HUES48 (cell line): Measurements from ENCODE around the gene SLIT3.

Experiments used
- H3K27ac ChIP-seq: one replicate; pipeline ENCODE4 v1.7.0; 2013; ENCODE audit warnings: low read depth, low read length, inconsistent platforms
- H3K27me3 ChIP-seq: 2 replicates; pipeline ENCODE4 v1.6.1; 2013; ENCODE audit warnings: mild to moderate bottlenecking, low read length; ENCODE audit not compliant: control insufficient read depth, insufficient read depth
- H3K36me3 ChIP-seq: 2 replicates; pipeline ENCODE4 v1.6.1; 2013; ENCODE audit warnings: low read length; ENCODE audit not compliant: control insufficient read depth, insufficient read depth
- H3K4me1 ChIP-seq: 2 replicates; pipeline ENCODE4 v1.6.1; 2013; ENCODE audit warnings: mild to moderate bottlenecking, low read length; ENCODE audit not compliant: control insufficient read depth, insufficient read depth
- H3K4me3 ChIP-seq: 2 replicates; pipeline ENCODE4 v1.5.1; 2013; ENCODE audit warnings: mild to moderate bottlenecking, low read depth, low read length
- H3K9ac ChIP-seq: 2 replicates; pipeline ENCODE4 v1.6.1; 2013; ENCODE audit warnings: mild to moderate bottlenecking, low read depth, low read length, moderate library complexity
- H3K9me3 ChIP-seq: 2 replicates; pipeline ENCODE4 v1.6.1; 2013; ENCODE audit warnings: low read length; ENCODE audit not compliant: control insufficient read depth, insufficient read depth

SLIT3 gene

DNA sequence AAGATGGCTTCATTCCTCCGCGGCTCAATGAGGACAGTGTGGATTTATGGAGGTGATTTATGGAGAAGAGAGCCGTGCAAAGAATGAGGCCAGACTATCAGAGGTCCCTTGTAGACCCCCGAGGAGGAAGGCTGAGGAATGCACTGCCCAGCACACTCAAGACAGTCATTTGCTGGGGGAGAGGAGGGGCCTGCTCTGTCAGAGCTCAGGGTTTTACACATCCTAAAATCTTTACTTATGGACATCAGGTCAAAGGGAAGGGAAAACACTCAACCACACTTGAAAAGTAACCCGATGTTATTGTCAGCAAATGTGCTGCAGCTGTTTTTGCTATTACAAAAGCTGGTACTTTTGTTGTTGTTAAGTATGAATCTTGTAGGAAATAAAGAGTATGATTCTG, 289.5 kb downstream of the SLIT3 start:
- Histone ChIP-seq H3K27ac (no peak overlapping the region), H3K9ac (no peak overlapping the region), H3K9me3 (no peaks in the 10 kb centered on the region), H3K4me1 (peaks cover 23% of the 10 kb centered on the region), H3K27me3 (no peaks in the 10 kb centered on the region), H3K36me3 (no peaks in the 10 kb centered on the region), H3K4me3 (no peak overlapping the region)

DNA sequence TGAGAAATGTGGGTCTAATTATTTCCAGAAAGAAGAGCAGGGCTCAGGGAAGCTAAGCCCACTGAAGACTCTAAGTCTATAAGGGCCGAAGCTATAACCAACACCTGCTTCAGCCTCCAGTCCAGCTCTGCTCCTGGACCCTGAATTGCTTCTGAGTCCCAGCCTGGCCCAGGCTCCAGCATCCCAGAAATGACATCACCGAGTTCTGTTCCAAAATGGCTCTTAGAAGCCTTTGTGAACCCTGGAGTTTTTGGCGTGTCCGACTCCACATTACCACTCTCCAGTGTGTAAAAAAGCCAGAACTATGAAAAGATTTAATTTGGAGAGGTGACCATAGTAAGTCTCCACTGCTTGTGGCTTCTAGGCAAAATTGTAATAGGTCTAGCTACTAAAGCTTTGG, 289.9 kb downstream of the SLIT3 start:
- Histone ChIP-seq H3K27me3 (no peaks in the 10 kb centered on the region), H3K9me3 (no peaks in the 10 kb centered on the region), H3K4me3 (no peak overlapping the region), H3K36me3 (no peaks in the 10 kb centered on the region), H3K9ac (no peak overlapping the region), H3K4me1 (peaks cover 26% of the 10 kb centered on the region), H3K27ac (no peak overlapping the region)

- no peaks in the 10 kb centered on the region for H3K9me3 ChIP-seq
- no peak overlapping the region for H3K4me3 ChIP-seq
- no peaks in the 10 kb centered on the region for H3K27me3 ChIP-seq
- H3K9ac ChIP-seq, result no peak overlapping the region
- no peak overlapping the region for H3K27ac ChIP-seq
- H3K36me3 ChIP-seq, result no peaks in the 10 kb centered on the region
- peaks cover 31% of the 10 kb centered on the region for H3K4me1 ChIP-seq
Measured at GRCh38 chr5:169009123-169009522, 291.8 kb downstream of the SLIT3 start.

DNA sequence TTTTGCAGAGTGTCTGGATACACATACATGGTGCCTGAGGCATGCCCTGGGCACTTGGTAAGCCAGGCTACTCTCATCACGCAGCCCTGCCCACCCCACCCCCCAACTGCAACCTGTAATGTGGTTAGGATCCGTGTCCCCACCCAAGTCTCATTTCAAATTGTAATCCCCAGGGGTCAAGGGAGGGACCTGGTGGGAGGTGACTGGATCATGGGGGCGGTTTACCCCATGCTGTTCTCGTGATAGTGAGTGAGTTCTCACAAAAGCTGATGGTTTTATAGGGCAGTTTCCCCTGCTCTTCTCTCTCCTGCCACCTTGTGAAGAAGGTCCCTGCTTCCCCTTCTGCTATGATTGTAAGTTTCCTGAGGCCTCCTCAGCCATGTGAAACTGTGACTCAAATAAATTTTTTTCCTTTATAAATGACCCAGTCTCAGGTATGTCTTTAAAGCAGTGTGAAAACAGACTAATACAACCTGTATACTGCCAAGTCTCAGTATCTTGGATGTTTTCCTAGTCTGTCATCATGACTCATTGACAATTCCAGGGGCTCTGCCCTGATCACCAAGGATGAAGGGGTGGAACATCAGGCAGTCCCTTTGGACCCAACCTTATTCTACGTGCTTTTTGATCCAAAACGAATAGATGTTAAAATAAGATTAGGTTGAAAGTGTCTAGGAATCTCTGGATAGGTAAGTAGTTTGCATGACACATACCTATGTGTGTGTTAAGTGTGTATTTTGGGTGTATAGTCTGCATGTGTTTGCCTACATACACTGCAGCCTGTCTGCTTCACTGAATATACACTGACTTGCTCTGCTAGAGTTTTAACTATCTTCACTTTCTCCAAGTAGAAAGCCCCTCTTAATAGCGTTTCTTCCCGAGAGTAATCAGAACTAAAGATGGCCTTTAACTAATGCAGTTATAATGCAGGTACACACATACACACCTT, 293.8 kb downstream of the SLIT3 start:
- H3K9me3 ChIP-seq, result no peaks in the 10 kb centered on the region
- no peaks in the 10 kb centered on the region for H3K36me3 ChIP-seq
- H3K4me3 ChIP-seq, result no peak overlapping the region
- no peaks in the 10 kb centered on the region for H3K27me3 ChIP-seq
- H3K27ac ChIP-seq, result no peak overlapping the region
- H3K9ac ChIP-seq, result no peak overlapping the region
- peaks cover 34% of the 10 kb centered on the region for H3K4me1 ChIP-seq

DNA sequence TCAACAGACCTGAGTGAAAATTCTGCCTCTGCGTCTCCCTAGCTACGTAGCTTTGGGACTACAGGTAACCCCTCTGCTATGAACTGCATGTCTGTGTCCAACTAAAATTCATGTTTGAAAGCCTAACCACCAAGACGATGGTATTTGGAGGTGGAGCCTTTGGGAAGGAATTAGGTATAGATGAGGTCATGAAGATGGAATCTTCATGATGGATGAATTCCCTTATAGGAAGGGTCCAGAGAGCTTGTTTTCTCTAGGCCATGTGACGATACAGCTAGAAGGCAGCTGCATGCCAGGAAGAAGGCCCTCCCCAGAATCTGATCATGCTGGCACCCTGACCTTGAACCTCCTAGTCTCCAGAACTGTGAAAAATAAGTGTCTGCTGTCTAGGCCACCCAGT, 296.4 kb downstream of the SLIT3 start:
- Histone ChIP-seq H3K27me3 (no peaks in the 10 kb centered on the region), H3K27ac (no peak overlapping the region), H3K9ac (no peak overlapping the region), H3K36me3 (no peaks in the 10 kb centered on the region), H3K9me3 (no peaks in the 10 kb centered on the region), H3K4me1 (peaks cover 34% of the 10 kb centered on the region), H3K4me3 (no peak overlapping the region)

- no peak overlapping the region for H3K9ac ChIP-seq
- peaks cover 34% of the 10 kb centered on the region for H3K4me1 ChIP-seq
- no peak overlapping the region for H3K4me3 ChIP-seq
- H3K9me3 ChIP-seq, result no peaks in the 10 kb centered on the region
- H3K27ac ChIP-seq, result peak overlapping the region; percentile 5
- H3K27me3 ChIP-seq, result no peaks in the 10 kb centered on the region
- no peaks in the 10 kb centered on the region for H3K36me3 ChIP-seq
Measured at GRCh38 chr5:169003721-169004541, 297.0 kb downstream of the SLIT3 start.

- H3K9me3 ChIP-seq, result no peaks in the 10 kb centered on the region
- no peak overlapping the region for H3K9ac ChIP-seq
- peak overlapping the region; percentile 5 for H3K27ac ChIP-seq
- H3K4me3 ChIP-seq, result no peak overlapping the region
- H3K27me3 ChIP-seq, result no peaks in the 10 kb centered on the region
- H3K4me1 ChIP-seq, result peaks cover 34% of the 10 kb centered on the region
- H3K36me3 ChIP-seq, result no peaks in the 10 kb centered on the region
Measured at GRCh38 chr5:169002953-169003555, 297.9 kb downstream of the SLIT3 start.

GRCh38 chr5:169001394-169001793, 299.5 kb downstream of the SLIT3 start:
- H3K27ac ChIP-seq, result no peak overlapping the region
- H3K9me3 ChIP-seq, result no peaks in the 10 kb centered on the region
- peaks cover 29% of the 10 kb centered on the region for H3K4me1 ChIP-seq
- no peaks in the 10 kb centered on the region for H3K27me3 ChIP-seq
- no peaks in the 10 kb centered on the region for H3K36me3 ChIP-seq
- H3K9ac ChIP-seq, result no peak overlapping the region
- H3K4me3 ChIP-seq, result no peak overlapping the region

DNA sequence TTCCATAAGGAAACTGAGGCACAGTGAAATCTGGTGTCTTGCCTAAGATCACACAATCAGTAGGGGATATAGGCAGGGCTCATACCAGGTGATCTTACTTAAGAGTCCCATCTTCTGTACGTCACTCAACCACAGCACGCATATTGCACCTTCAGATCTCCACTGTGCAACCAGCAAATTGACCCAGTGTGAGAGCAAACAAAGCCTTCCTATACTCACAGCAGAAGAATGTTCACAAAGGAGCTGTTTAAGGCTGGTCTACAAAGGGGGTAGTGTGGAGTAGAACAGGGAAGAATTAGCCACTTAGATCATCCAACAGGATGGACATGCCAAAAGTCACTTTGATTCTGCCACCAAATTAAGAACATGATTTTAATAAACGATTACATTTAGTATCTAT, 305.9 kb downstream of the SLIT3 start:
- H3K4me1 ChIP-seq, result peaks cover 12% of the 10 kb centered on the region
- no peak overlapping the region for H3K4me3 ChIP-seq
- H3K9ac ChIP-seq, result no peak overlapping the region
- H3K36me3 ChIP-seq, result no peaks in the 10 kb centered on the region
- H3K27ac ChIP-seq, result no peak overlapping the region
- H3K27me3 ChIP-seq, result no peaks in the 10 kb centered on the region
- no peaks in the 10 kb centered on the region for H3K9me3 ChIP-seq

- Histone ChIP-seq H3K4me1 (peaks cover 12% of the 10 kb centered on the region), H3K9me3 (no peaks in the 10 kb centered on the region), H3K36me3 (no peaks in the 10 kb centered on the region), H3K4me3 (no peak overlapping the region), H3K27ac (no peak overlapping the region), H3K9ac (no peak overlapping the region), H3K27me3 (no peaks in the 10 kb centered on the region)
Measured at GRCh38 chr5:168992687-168993086, 308.3 kb downstream of the SLIT3 start.

DNA sequence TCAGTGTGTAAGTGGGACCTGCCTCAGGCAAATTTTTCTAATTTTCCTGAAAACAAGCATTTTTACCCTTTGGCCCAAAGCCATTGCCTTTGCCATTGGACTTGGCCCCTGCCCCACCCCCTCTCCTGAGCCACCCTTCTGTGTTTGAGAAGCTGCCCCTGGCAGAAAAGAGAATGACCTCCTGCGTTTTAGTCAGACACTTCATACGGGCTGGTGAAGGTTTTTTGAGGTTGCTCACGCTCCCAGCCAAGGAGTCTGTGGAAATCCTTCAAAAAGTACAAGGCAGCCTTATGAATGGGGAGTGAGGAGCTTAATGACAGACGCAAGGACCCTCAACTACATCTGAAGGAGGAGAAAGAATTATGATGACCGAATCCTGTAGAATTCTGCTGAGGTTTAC, 308.9 kb downstream of the SLIT3 start:
- Histone ChIP-seq H3K27me3 (no peaks in the 10 kb centered on the region), H3K36me3 (no peaks in the 10 kb centered on the region), H3K4me1 (peaks cover 12% of the 10 kb centered on the region), H3K27ac (no peak overlapping the region), H3K9ac (no peak overlapping the region), H3K9me3 (no peaks in the 10 kb centered on the region), H3K4me3 (no peak overlapping the region)
